H9 (cell line): ENCODE results near the gene FEM1B. TPM values are rescaled to one million over a fixed set of nuclear protein-coding genes. Genes with fewer than 3 reads are reported as not detected.

Experiments
- DNase-seq: peaks from one replicate; pipeline ENCODE4 v3.0.0-alpha.2; 2017
- H2AFZ ChIP-seq: one replicate; pipeline ENCODE4 v1.6.1; 2013; ENCODE audit warnings: mild to moderate bottlenecking, low read length, control low read depth, moderate library complexity
- H2AK5ac ChIP-seq: 2 replicates; pipeline ENCODE4 v1.6.1; 2013; ENCODE audit warnings: low read length, control low read depth, mixed read lengths; ENCODE audit not compliant: insufficient read length
- H2BK120ac ChIP-seq: one replicate; pipeline ENCODE4 v1.6.1; 2013; ENCODE audit warnings: low read depth, mild to moderate bottlenecking, low read length, control low read depth, inconsistent platforms; ENCODE audit not compliant: poor library complexity, severe bottlenecking
- H2BK12ac ChIP-seq: 2 replicates; pipeline ENCODE4 v1.6.1; 2013; ENCODE audit warnings: low read length, control low read depth, mixed read lengths, low read depth; ENCODE audit not compliant: insufficient read length
- H2BK15ac ChIP-seq: 2 replicates; pipeline ENCODE4 v1.6.1; 2013; ENCODE audit warnings: low read depth, low read length, control low read depth
- H2BK20ac ChIP-seq: one replicate; pipeline ENCODE4 v1.6.1; 2013; ENCODE audit warnings: low read depth, mild to moderate bottlenecking, low read length, control low read depth, inconsistent platforms; ENCODE audit not compliant: poor library complexity, severe bottlenecking
- H2BK5ac ChIP-seq: 2 replicates; pipeline ENCODE4 v1.6.1; 2013; ENCODE audit warnings: low read length, control low read depth, mixed read lengths; ENCODE audit not compliant: insufficient read length
- H3K14ac ChIP-seq: 2 replicates; pipeline ENCODE4 v1.6.1; 2013; ENCODE audit warnings: low read length, control low read depth; ENCODE audit not compliant: insufficient read depth
- H3K18ac ChIP-seq: 2 replicates; pipeline ENCODE4 v1.6.1; 2013; ENCODE audit warnings: low read depth, mild to moderate bottlenecking, mixed read lengths, low read length, control low read depth; ENCODE audit not compliant: insufficient read length
- H3K23ac ChIP-seq: 2 replicates; pipeline ENCODE4 v1.6.1; 2013; ENCODE audit warnings: low read length, control low read depth, mixed read lengths, low read depth; ENCODE audit not compliant: insufficient read length
- H3K23me2 ChIP-seq: 2 replicates; pipeline ENCODE4 v1.6.1; 2013; ENCODE audit warnings: low read depth, mild to moderate bottlenecking, mixed read lengths, low read length, control low read depth; ENCODE audit not compliant: insufficient read length, poor library complexity, severe bottlenecking
- H3K27ac ChIP-seq: 2 replicates; pipeline ENCODE4 v1.5.1; 2013; ENCODE audit warnings: low read length, control low read depth, mixed read lengths, low read depth; ENCODE audit not compliant: insufficient read length
- H3K27me3 ChIP-seq: 2 replicates; pipeline ENCODE4 v1.6.1; 2013; ENCODE audit warnings: low read length, control low read depth, inconsistent platforms; ENCODE audit not compliant: insufficient read depth
- H3K4ac ChIP-seq: 2 replicates; pipeline ENCODE4 v1.6.1; 2013; ENCODE audit warnings: low read depth, mild to moderate bottlenecking, control low read depth, inconsistent platforms, low read length, moderate library complexity
- H3K4me1 ChIP-seq: 2 replicates; pipeline ENCODE4 v1.6.1; 2013; ENCODE audit warnings: low read length, control low read depth, inconsistent platforms; ENCODE audit not compliant: insufficient read depth
- H3K4me2 ChIP-seq: 2 replicates; pipeline ENCODE4 v1.6.1; 2013; ENCODE audit warnings: low read length, control low read depth, mixed read lengths; ENCODE audit not compliant: insufficient read length, insufficient read depth
- H3K56ac ChIP-seq: 2 replicates; pipeline ENCODE4 v1.6.1; 2013; ENCODE audit warnings: low read depth, mild to moderate bottlenecking, mixed read lengths, low read length, control low read depth; ENCODE audit not compliant: insufficient read length
- H3K79me1 ChIP-seq: 2 replicates; pipeline ENCODE4 v1.6.1; 2013; ENCODE audit warnings: low read depth, mild to moderate bottlenecking, moderate library complexity, low read length, control low read depth, inconsistent platforms; ENCODE audit not compliant: insufficient read depth, poor library complexity, severe bottlenecking
- H3K79me2 ChIP-seq: 2 replicates; pipeline ENCODE4 v1.6.1; 2013; ENCODE audit warnings: low read length, control low read depth, inconsistent platforms; ENCODE audit not compliant: insufficient read depth
- H3K9ac ChIP-seq: 2 replicates; pipeline ENCODE4 v1.6.1; 2013; ENCODE audit warnings: low read length, control low read depth, mixed read lengths; ENCODE audit not compliant: insufficient read length; ENCODE audit errors: extremely low read depth
- H3K9me3 ChIP-seq: one replicate; pipeline ENCODE4 v1.6.1; 2013; ENCODE audit warnings: low read depth, low read length, inconsistent platforms; ENCODE audit not compliant: control insufficient read depth
- H3T11ph ChIP-seq: one replicate; pipeline ENCODE4 v1.6.1; 2013; ENCODE audit warnings: mild to moderate bottlenecking, low read length, control low read depth, inconsistent platforms
- H4K20me1 ChIP-seq: one replicate; pipeline ENCODE4 v1.6.1; 2013; ENCODE audit not compliant: control insufficient read depth, insufficient read length, insufficient read depth
- H4K5ac ChIP-seq: 2 replicates; pipeline ENCODE4 v1.6.1; 2013; ENCODE audit warnings: low read depth, mild to moderate bottlenecking, mixed read lengths, low read length, control low read depth; ENCODE audit not compliant: insufficient read length
- H4K8ac ChIP-seq: replicated peaks from 2 replicates; pipeline ENCODE4 v1.6.1; 2013; ENCODE audit warnings: low read length, control low read depth, mixed read lengths, low read depth; ENCODE audit not compliant: insufficient read length
- H4K91ac ChIP-seq: 2 replicates; pipeline ENCODE4 v1.6.1; 2013; ENCODE audit warnings: low read depth, mild to moderate bottlenecking, moderate library complexity, mixed read lengths, low read length, control low read depth; ENCODE audit not compliant: insufficient read length
- H3K27ac Mint-ChIP-seq, 3 experiments: 2 replicates in 2 of 3; 3 replicates in 1 of 3; pipeline ENCODE4 v1.8.0; 2020 to 2021; ENCODE audit warnings: mixed read lengths in 3 of 3, mild to moderate bottlenecking in 1 of 3, moderate library complexity in 1 of 3
- H3K27me3 Mint-ChIP-seq: 2 replicates; pipeline ENCODE4 v1.8.0; 2021; ENCODE audit warnings: low read depth, mild to moderate bottlenecking, moderate library complexity, mixed read lengths
- H3K36me3 Mint-ChIP-seq, 3 experiments: 2 replicates in 2 of 3; 3 replicates in 1 of 3; pipeline ENCODE4 v1.8.0; 2020 to 2021; ENCODE audit warnings: low read depth in 3 of 3, mixed read lengths in 3 of 3; ENCODE audit not compliant: insufficient read depth in 1 of 3
- H3K4me1 Mint-ChIP-seq, 2 experiments: 2 replicates each; pipeline ENCODE4 v1.8.0; 2020; ENCODE audit warnings: mixed read lengths in 2 of 2
- H3K4me3 Mint-ChIP-seq, 2 experiments: 2 replicates in 1 of 2; 3 replicates in 1 of 2; pipeline ENCODE4 v1.8.0; 2020 to 2021; ENCODE audit warnings: mild to moderate bottlenecking in 2 of 2, mixed read lengths in 2 of 2, moderate library complexity in 1 of 2
- H3K9me3 Mint-ChIP-seq, 2 experiments: 2 replicates in 1 of 2; 3 replicates in 1 of 2; pipeline ENCODE4 v1.8.0; 2020; ENCODE audit warnings: mild to moderate bottlenecking in 2 of 2, mixed read lengths in 2 of 2, moderate library complexity in 1 of 2
- CTCF ChIP-seq: fragments of 200-600 bp; sonication (generic); conservative IDR thresholded peaks from 3 replicates; pipeline ENCODE4 v1.8.0; 2021; ENCODE audit warnings: antibody characterized with exemption, mild to moderate bottlenecking
- WGBS: extraction: QIAGEN DNeasy Blood & Tissue Kit; methylation state at CpG from one replicate; pipeline ENCODE4 v1.1.7; 2013; ENCODE audit warnings: missing lambda C conversion rate, low lambda C conversion rate, mixed read lengths; ENCODE audit not compliant: insufficient read length; ENCODE audit errors: extremely low coverage; 5-methylcytosine and 5-hydroxymethylcytosine counted together
- total RNA-seq: library from RNA; stranded (reverse); gene quantifications from 2 replicates; pipeline ENCODE4 v1.2.1, GENCODE V29; 2021

The FEM1B gene
- total RNA-seq, 1 experiment from 2014 or later = 77.9 TPM

GRCh38 chr15:68304589-68305337 lies 27.2 kb downstream of the FEM1B start:
- Histone ChIP-seq H3T11ph (no peak overlapping the region), H3K27ac (no peak overlapping the region), H3K79me1 (no peaks in the 10 kb centered on the region), H4K20me1 (no peaks in the 10 kb centered on the region), H3K4me1 (no peaks in the 10 kb centered on the region; the same call in 1 of the 2 replicates), H4K8ac (no peak overlapping the region), H3K9ac (no peak overlapping the region), H2AFZ (no peak overlapping the region), H2BK12ac (no peak overlapping the region), H2BK120ac (no peak overlapping the region), H3K79me2 (no peaks in the 10 kb centered on the region), H4K91ac (no peak overlapping the region), H3K56ac (no peak overlapping the region), H3K9me3 (no peaks in the 10 kb centered on the region), H3K14ac (no peak overlapping the region), H3K27me3 (no peaks in the 10 kb centered on the region), H2BK5ac (no peak overlapping the region), H3K18ac (no peak overlapping the region), H2AK5ac (no peak overlapping the region), H2BK15ac (no peak overlapping the region), H3K4me2 (no peak overlapping the region), H4K5ac (no peak overlapping the region), H2BK20ac (no peak overlapping the region), H3K4ac (no peak overlapping the region; the same call in 1 of the 2 replicates), H3K23me2 (no peaks in the 10 kb centered on the region), H3K23ac (no peak overlapping the region)
- Mint-ChIP-seq H3K9me3 (no peaks in the 10 kb centered on the region), H3K4me3 (peak overlapping the region in 1 of 2 experiments; percentile 25; a peak in 3 of 5 replicates), H3K27ac (peak overlapping the region; percentile 59 to 84 (median 78); a peak in 6 of 7 replicates), H3K36me3 (no peaks in the 10 kb centered on the region), H3K4me1 (peaks cover 38 to 42% of the 10 kb centered on the region in 2 experiments), H3K27me3 (peaks cover 2% of the 10 kb centered on the region; the same call in 1 of the 2 replicates)
- peak; percentile 77 for DNase-seq
- TF ChIP-seq CTCF = peak; percentile 57
- WGBS = no CpG with 5 or more reads among the region's 15 CpGs
